Mesendoderm (in vitro differentiated cells): ENCODE measurements around the gene FSHR.

Experiments used
- DNase-seq: peaks from one replicate; pipeline ENCODE4 v3.0.0; 2013
- H2AK5ac ChIP-seq: 2 replicates; pipeline ENCODE4 v1.6.1; 2013; ENCODE audit warnings: low read length, inconsistent platforms
- H2BK120ac ChIP-seq: 2 replicates; pipeline ENCODE4 v1.6.1; 2013; ENCODE audit warnings: low read depth, mild to moderate bottlenecking, low read length, moderate library complexity, mixed read lengths
- H2BK15ac ChIP-seq: replicated peaks from 2 replicates; pipeline ENCODE4 v1.6.1; 2013; ENCODE audit warnings: low read depth, mild to moderate bottlenecking, moderate library complexity
- H2BK5ac ChIP-seq: 2 replicates; pipeline ENCODE4 v1.6.1; 2013; ENCODE audit warnings: low read length, inconsistent platforms
- H3K18ac ChIP-seq: 2 replicates; pipeline ENCODE4 v1.6.1; 2013; ENCODE audit warnings: mild to moderate bottlenecking, low read length, mixed read lengths
- H3K23ac ChIP-seq: one replicate; pipeline ENCODE4 v1.6.1; 2013; ENCODE audit warnings: low read length
- H3K27ac ChIP-seq: 2 replicates; pipeline ENCODE4 v1.5.1; 2013; ENCODE audit warnings: low read depth, mild to moderate bottlenecking, inconsistent platforms, low read length, moderate library complexity
- H3K27me3 ChIP-seq: 2 replicates; pipeline ENCODE4 v1.6.1; 2013; ENCODE audit warnings: low read length, control low read depth, mild to moderate bottlenecking, inconsistent platforms; ENCODE audit not compliant: insufficient read depth, poor library complexity
- H3K36me3 ChIP-seq: 2 replicates; pipeline ENCODE4 v1.6.1; 2013; ENCODE audit warnings: low read length, inconsistent platforms; ENCODE audit not compliant: control insufficient read depth, insufficient read depth
- H3K4ac ChIP-seq: one replicate; pipeline ENCODE4 v1.6.1; 2013; ENCODE audit warnings: low read depth, mild to moderate bottlenecking, low read length, moderate library complexity
- H3K4me1 ChIP-seq: 2 replicates; pipeline ENCODE4 v1.6.1; 2013; ENCODE audit warnings: low read depth, low read length, inconsistent platforms; ENCODE audit not compliant: control insufficient read depth
- H3K4me2 ChIP-seq: 2 replicates; pipeline ENCODE4 v1.6.1; 2013; ENCODE audit warnings: low read length
- H3K4me3 ChIP-seq: 2 replicates; pipeline ENCODE4 v1.5.1; 2013; ENCODE audit warnings: mild to moderate bottlenecking, low read length
- H3K56ac ChIP-seq: one replicate; pipeline ENCODE4 v1.6.1; 2013; ENCODE audit warnings: low read length
- H3K79me1 ChIP-seq: 2 replicates; pipeline ENCODE4 v1.6.1; 2013; ENCODE audit warnings: low read length, inconsistent platforms
- H3K79me2 ChIP-seq: 2 replicates; pipeline ENCODE4 v1.6.1; 2013; ENCODE audit warnings: mild to moderate bottlenecking, low read length; ENCODE audit not compliant: control insufficient read depth, insufficient read depth
- H3K9ac ChIP-seq: 2 replicates; pipeline ENCODE4 v1.6.1; 2013; ENCODE audit warnings: low read length, inconsistent platforms
- H4K5ac ChIP-seq: one replicate; pipeline ENCODE4 v1.6.1; 2013; ENCODE audit warnings: low read length
- H4K8ac ChIP-seq: one replicate; pipeline ENCODE4 v1.6.1; 2013; ENCODE audit warnings: low read depth, mild to moderate bottlenecking, control low read depth, low read length, moderate library complexity
- WGBS: extraction: QIAGEN DNeasy Blood & Tissue Kit; methylation state at CpG from one replicate; pipeline ENCODE4 v1.1.7; 2013; ENCODE audit warnings: low lambda C conversion rate, missing lambda C conversion rate; ENCODE audit not compliant: insufficient coverage; ENCODE audit errors: extremely low coverage; 5-methylcytosine and 5-hydroxymethylcytosine counted together

FSHR gene

DNA sequence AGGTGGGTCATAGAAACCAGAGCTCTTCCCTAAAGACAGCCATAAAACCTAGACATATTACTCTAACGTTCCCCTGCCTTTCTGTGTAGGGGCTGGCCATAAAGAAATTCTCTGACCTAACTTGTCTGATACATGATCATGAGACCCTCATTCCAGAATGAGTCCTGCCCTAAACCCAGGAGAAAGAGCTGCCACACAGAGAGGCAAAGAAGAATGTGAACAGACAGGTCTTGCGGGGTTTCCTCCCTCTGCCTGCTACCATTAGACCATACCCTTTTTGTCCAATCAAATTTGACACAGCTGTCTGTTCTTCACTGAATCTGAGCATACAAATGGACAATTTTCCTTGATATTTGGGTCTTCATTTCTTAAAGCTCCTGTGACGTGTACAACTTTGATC lies 200.0 kb downstream of the FSHR start:
- Histone ChIP-seq H3K4me3 (no peak overlapping the region), H3K4me2 (no peak overlapping the region), H3K4me1 (peaks cover 2% of the 10 kb centered on the region), H2BK120ac (no peak overlapping the region), H2BK5ac (no peak overlapping the region), H3K79me1 (no peaks in the 10 kb centered on the region), H3K27me3 (no peaks in the 10 kb centered on the region), H4K5ac (no peak overlapping the region), H3K79me2 (no peaks in the 10 kb centered on the region), H3K27ac (no peak overlapping the region), H3K56ac (no peak overlapping the region), H2BK15ac (no peak overlapping the region), H3K9ac (no peak overlapping the region), H3K18ac (no peak overlapping the region), H3K4ac (no peak overlapping the region), H2AK5ac (no peak overlapping the region), H4K8ac (no peak overlapping the region), H3K36me3 (no peaks in the 10 kb centered on the region), H3K23ac (no peak overlapping the region)
- DNase-seq, result peak; percentile 6
- no CpG with 5 or more reads among the region's 3 CpGs for WGBS

GRCh38 chr2:48952614-48953013 lies 201.7 kb downstream of the FSHR start:
- no peaks in the 10 kb centered on the region for H3K27me3 ChIP-seq
- no peak overlapping the region for H4K8ac ChIP-seq
- peaks cover 2% of the 10 kb centered on the region for H3K4me1 ChIP-seq
- H3K79me2 ChIP-seq, result no peaks in the 10 kb centered on the region
- H3K56ac ChIP-seq, result no peak overlapping the region
- H2BK5ac ChIP-seq, result no peak overlapping the region
- no peak overlapping the region for H3K23ac ChIP-seq
- no peaks in the 10 kb centered on the region for H3K79me1 ChIP-seq
- H3K4ac ChIP-seq, result no peak overlapping the region
- no peak overlapping the region for H3K18ac ChIP-seq
- H3K9ac ChIP-seq, result no peak overlapping the region
- no peak overlapping the region for H3K4me2 ChIP-seq
- no peak overlapping the region for H2BK15ac ChIP-seq
- no CpG with 5 or more reads among the region's 3 CpGs for WGBS
- no peak overlapping the region for H3K27ac ChIP-seq
- H3K36me3 ChIP-seq, result no peaks in the 10 kb centered on the region
- no peak overlapping the region for H3K4me3 ChIP-seq
- no peak for DNase-seq
- no peak overlapping the region for H2BK120ac ChIP-seq
- no peak overlapping the region for H4K5ac ChIP-seq
- H2AK5ac ChIP-seq, result no peak overlapping the region

DNA sequence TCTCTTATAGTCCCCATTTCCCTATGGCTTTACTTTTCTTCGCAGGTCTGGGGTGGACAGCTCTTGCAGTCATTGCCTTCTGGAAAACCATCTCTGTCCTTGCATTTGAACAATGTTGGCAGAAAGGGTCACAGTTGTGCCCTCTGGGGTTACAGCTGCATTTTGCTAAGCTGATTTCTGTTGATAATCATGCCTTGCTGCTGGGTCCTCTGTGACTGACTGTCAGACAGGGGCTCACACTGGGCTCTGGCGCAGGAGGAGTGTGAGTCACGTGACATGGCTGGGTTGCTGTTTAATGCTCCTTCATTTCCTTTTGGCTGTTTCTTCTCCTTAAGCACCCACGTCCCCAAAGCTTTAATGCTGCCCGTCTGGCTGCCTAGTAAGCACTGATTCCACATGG lies 202.2 kb downstream of the FSHR start:
- H2AK5ac ChIP-seq, result no peak overlapping the region
- DNase-seq, result peak; percentile 16
- H3K27ac ChIP-seq, result no peak overlapping the region
- H3K4me2 ChIP-seq, result no peak overlapping the region
- H2BK5ac ChIP-seq, result no peak overlapping the region
- H3K79me2 ChIP-seq, result no peaks in the 10 kb centered on the region
- H3K36me3 ChIP-seq, result no peaks in the 10 kb centered on the region
- H3K56ac ChIP-seq, result no peak overlapping the region
- H3K9ac ChIP-seq, result no peak overlapping the region
- H3K4me3 ChIP-seq, result no peak overlapping the region
- H3K18ac ChIP-seq, result no peak overlapping the region
- no peak overlapping the region for H3K23ac ChIP-seq
- peaks cover 2% of the 10 kb centered on the region for H3K4me1 ChIP-seq
- H4K5ac ChIP-seq, result no peak overlapping the region
- H3K79me1 ChIP-seq, result no peaks in the 10 kb centered on the region
- no peak overlapping the region for H2BK15ac ChIP-seq
- WGBS, result no CpG with 5 or more reads among the region's 5 CpGs
- no peak overlapping the region for H3K4ac ChIP-seq
- H2BK120ac ChIP-seq, result no peak overlapping the region
- H4K8ac ChIP-seq, result no peak overlapping the region
- no peaks in the 10 kb centered on the region for H3K27me3 ChIP-seq

DNA sequence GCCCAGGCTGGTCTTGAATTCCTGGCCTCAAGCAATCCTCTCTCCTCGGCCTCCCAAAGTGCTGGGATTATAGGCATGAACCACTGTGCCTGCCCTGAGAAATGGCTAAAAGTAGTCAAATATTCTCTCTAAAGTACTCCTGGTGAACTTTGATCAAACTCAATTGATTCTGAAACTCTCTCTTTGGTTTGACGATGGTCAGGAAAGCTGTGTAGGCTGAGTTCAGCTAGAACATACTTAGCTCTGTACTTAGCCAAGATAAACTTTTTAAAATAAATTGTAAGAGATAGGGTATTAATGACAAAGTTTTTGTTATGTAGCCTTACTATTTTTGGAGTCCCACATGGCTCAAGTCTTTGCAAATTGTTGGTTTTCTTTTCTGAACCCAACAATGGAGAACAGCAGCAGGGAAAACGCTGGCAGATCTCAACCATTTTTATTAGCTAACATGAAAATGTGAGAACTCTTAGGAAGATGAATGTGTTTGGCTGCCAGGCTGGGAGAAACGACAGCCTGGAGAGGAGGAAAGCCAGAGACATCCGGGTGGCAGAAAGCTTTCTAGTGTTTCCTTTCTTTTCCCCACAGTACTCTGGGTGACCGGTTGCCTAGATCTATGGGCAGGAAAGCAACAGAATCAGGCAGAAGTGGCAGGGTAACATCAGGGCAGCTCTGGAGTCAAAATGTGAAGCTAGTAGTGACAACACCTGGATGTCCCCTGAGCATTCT lies 205.8 kb downstream of the FSHR start:
- Histone ChIP-seq H2BK5ac (no peak overlapping the region), H3K4me1 (peaks cover 2% of the 10 kb centered on the region), H3K27ac (no peak overlapping the region), H3K36me3 (no peaks in the 10 kb centered on the region), H3K56ac (no peak overlapping the region), H2AK5ac (no peak overlapping the region), H2BK120ac (no peak overlapping the region), H3K9ac (no peak overlapping the region), H3K18ac (no peak overlapping the region), H3K4me3 (no peak overlapping the region), H3K4me2 (no peak overlapping the region), H4K5ac (no peak overlapping the region), H4K8ac (no peak overlapping the region), H3K79me2 (no peaks in the 10 kb centered on the region), H3K79me1 (no peaks in the 10 kb centered on the region), H2BK15ac (no peak overlapping the region), H3K23ac (no peak overlapping the region), H3K4ac (no peak overlapping the region), H3K27me3 (no peaks in the 10 kb centered on the region)
- WGBS, result no CpG with 5 or more reads among the region's 6 CpGs
- no peak for DNase-seq

DNA sequence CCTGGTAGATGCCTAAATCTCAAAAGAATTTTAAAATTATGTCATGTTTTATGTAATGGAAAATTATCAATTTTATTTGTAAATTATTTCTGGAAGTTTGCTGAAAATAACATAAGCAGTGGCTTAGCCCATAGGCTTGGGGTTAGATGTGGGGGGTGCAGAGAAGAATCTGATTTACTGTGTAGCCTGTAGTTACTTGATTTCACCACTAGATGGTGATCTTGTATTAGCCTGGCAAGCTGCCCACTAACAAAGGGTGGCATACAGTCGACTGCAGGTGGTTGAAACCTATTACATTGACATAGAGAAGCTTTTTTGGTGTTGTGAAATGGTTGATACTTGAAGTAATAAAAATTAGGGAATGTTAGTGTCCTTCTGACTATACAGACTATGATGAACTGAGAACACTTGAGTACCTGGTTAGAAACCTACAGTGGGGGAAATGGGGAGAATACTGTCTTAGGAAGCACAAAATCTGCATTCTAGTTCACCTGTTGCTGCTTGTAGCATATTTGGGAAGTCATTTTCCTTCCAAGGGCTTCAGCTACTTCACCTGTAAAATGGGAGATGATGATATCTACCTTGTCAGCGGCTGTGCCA lies 207.8 kb downstream of the FSHR start:
- H3K27me3 ChIP-seq, result no peaks in the 10 kb centered on the region
- no peaks in the 10 kb centered on the region for H3K79me1 ChIP-seq
- H3K18ac ChIP-seq, result no peak overlapping the region
- no CpG with 5 or more reads among the region's 2 CpGs for WGBS
- H3K27ac ChIP-seq, result no peak overlapping the region
- no peak overlapping the region for H3K56ac ChIP-seq
- H3K23ac ChIP-seq, result no peak overlapping the region
- no peaks in the 10 kb centered on the region for H3K36me3 ChIP-seq
- H2BK15ac ChIP-seq, result no peak overlapping the region
- H4K5ac ChIP-seq, result no peak overlapping the region
- H3K79me2 ChIP-seq, result no peaks in the 10 kb centered on the region
- H4K8ac ChIP-seq, result no peak overlapping the region
- peak; percentile 69 for DNase-seq
- H3K4me3 ChIP-seq, result no peak overlapping the region
- H2BK5ac ChIP-seq, result no peak overlapping the region
- no peak overlapping the region for H2AK5ac ChIP-seq
- no peaks in the 10 kb centered on the region for H3K4me1 ChIP-seq
- H3K4me2 ChIP-seq, result no peak overlapping the region
- no peak overlapping the region for H2BK120ac ChIP-seq
- no peak overlapping the region for H3K9ac ChIP-seq
- H3K4ac ChIP-seq, result no peak overlapping the region

DNA sequence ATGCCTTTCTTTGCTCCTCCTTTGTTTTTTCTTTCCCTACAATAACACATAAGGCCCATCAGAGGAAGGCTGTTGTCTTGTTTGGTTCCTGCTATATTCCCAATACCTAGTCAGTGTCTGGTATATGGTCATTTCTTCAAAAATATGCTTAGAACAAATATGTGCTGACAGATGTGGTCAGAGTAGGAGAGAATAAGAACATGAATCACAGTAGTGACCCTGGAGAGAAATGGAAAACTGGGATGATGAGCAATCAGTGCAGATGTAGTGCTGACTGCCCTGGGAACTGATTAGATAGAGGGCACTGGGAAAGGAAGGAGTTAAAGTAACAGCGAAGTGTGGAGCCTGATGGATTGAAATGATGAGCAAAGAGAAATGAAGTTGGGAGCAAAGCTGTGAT lies 209.4 kb downstream of the FSHR start:
- H3K27me3 ChIP-seq, result no peaks in the 10 kb centered on the region
- H4K5ac ChIP-seq, result no peak overlapping the region
- no peak overlapping the region for H3K9ac ChIP-seq
- DNase-seq, result no peak
- H2BK5ac ChIP-seq, result no peak overlapping the region
- H3K4me1 ChIP-seq, result no peaks in the 10 kb centered on the region
- no peak overlapping the region for H4K8ac ChIP-seq
- H3K4me2 ChIP-seq, result no peak overlapping the region
- H2BK120ac ChIP-seq, result no peak overlapping the region
- no peaks in the 10 kb centered on the region for H3K36me3 ChIP-seq
- H3K56ac ChIP-seq, result no peak overlapping the region
- H3K18ac ChIP-seq, result no peak overlapping the region
- H3K79me1 ChIP-seq, result no peaks in the 10 kb centered on the region
- H2AK5ac ChIP-seq, result no peak overlapping the region
- no peaks in the 10 kb centered on the region for H3K79me2 ChIP-seq
- H3K27ac ChIP-seq, result no peak overlapping the region
- no peak overlapping the region for H2BK15ac ChIP-seq
- H3K4ac ChIP-seq, result no peak overlapping the region
- H3K4me3 ChIP-seq, result no peak overlapping the region
- WGBS, result no CpG with 5 or more reads among the region's 1 CpG
- no peak overlapping the region for H3K23ac ChIP-seq
